MCF 10A (cell line): Measurements from ENCODE around the gene HNRNPL. TPM values are rescaled to one million over a fixed set of nuclear protein-coding genes. Genes with fewer than 3 reads are reported as not detected.
"Not testable (repeated sequence)": the region's sequence is repeated elsewhere in the genome, so short reads cannot be mapped to it uniquely, and the experiment has no call there.

Source experiments
- BruUV-seq: library from RNA; stranded (reverse); fragments of 400-500 nt; replicated peaks from 2 replicates; lab custom pipeline; 2021; lab: Mats Ljungman, UMichigan
- CTCF ChIA-PET: fragments of 300-600 bp; sonication (Branson Sonifier 250); formaldehyde crosslinking; extraction: SDS; loops from one replicate; lab custom pipeline; 2021; ENCODE audit warnings: antibody characterized with exemption, inconsistent platforms; lab: Yijun Ruan, JAX
- POLR2A ChIA-PET: fragments of 300-600, 350-650 bp; sonication (Branson Sonifier 250); formaldehyde crosslinking; extraction: SDS; loops from one replicate; lab custom pipeline; 2020; ENCODE audit warnings: antibody characterized with exemption, inconsistent platforms; lab: Yijun Ruan, JAX
- DNase-seq: peaks from one replicate; pipeline ENCODE4 v3.0.0-alpha.2; 2018; ENCODE audit not compliant: unreplicated experiment
- H3K27ac Mint-ChIP-seq: one replicate; pipeline ENCODE4 v1.8.0; 2022; ENCODE audit warnings: mild to moderate bottlenecking, low read depth, mixed read lengths; ENCODE audit not compliant: unreplicated experiment
- H3K27me3 Mint-ChIP-seq: one replicate; pipeline ENCODE4 v1.8.0; 2022; ENCODE audit warnings: mixed read lengths; ENCODE audit not compliant: insufficient read depth, unreplicated experiment
- H3K36me3 Mint-ChIP-seq: one replicate; pipeline ENCODE4 v1.8.0; 2022; ENCODE audit warnings: mild to moderate bottlenecking, moderate library complexity, mixed read lengths; ENCODE audit not compliant: insufficient read depth, unreplicated experiment
- H3K4me1 Mint-ChIP-seq: one replicate; pipeline ENCODE4 v1.8.0; 2022; ENCODE audit warnings: mixed read lengths; ENCODE audit not compliant: insufficient read depth, unreplicated experiment
- H3K4me3 Mint-ChIP-seq: one replicate; pipeline ENCODE4 v1.8.0; 2022; ENCODE audit warnings: mild to moderate bottlenecking, moderate library complexity, mixed read lengths; ENCODE audit not compliant: unreplicated experiment
- H3K9me3 Mint-ChIP-seq: one replicate; pipeline ENCODE4 v1.8.0; 2022; ENCODE audit warnings: mixed read lengths; ENCODE audit not compliant: unreplicated experiment
- CTCF ChIP-seq: fragments of 200-600 bp; IDR thresholded peaks from one replicate; pipeline ENCODE4 v1.8.0; 2022; ENCODE audit warnings: antibody characterized with exemption, mild to moderate bottlenecking; ENCODE audit not compliant: unreplicated experiment
- intact Hi-C: fragments of 100-400 bp; cut with micrococcal nuclease; formaldehyde crosslinking; loops from 2 replicates; pipeline ENCODE4 v1.14.1; 2022
- total RNA-seq: library from RNA; stranded (reverse); gene quantifications from 2 replicates; pipeline ENCODE4 v1.2.3, GENCODE V29; 2022

HNRNPL gene
- total RNA-seq, 1 experiment from 2014 or later = 421 TPM

GRCh38 chr19:38803543-38803942, 46.2 kb downstream of the HNRNPL start:
- no peaks in the 10 kb centered on the region for H3K36me3 Mint-ChIP-seq
- no peak for TF ChIP-seq CTCF
- no peaks in the 10 kb centered on the region for H3K9me3 Mint-ChIP-seq
- H3K4me3 Mint-ChIP-seq = no peak overlapping the region
- BruUV-seq = no TSS peak
- CTCF ChIA-PET = no interaction called here
- POLR2A ChIA-PET = no interaction called here
- peaks cover 11% of the 10 kb centered on the region for H3K4me1 Mint-ChIP-seq
- no peaks in the 10 kb centered on the region for H3K27me3 Mint-ChIP-seq
- intact Hi-C loops = no loop called here
- H3K27ac Mint-ChIP-seq = no peak overlapping the region
- DNase-seq = no peak

- POLR2A ChIA-PET = interaction anchor here (0.6 kb wide), 1 partner anchor 68 kb away, joined by 3 read pairs; no protein-coding TSS in a partner anchor
- H3K9me3 Mint-ChIP-seq = no peaks in the 10 kb centered on the region
- intact Hi-C loops = no loop called here
- H3K27me3 Mint-ChIP-seq = no peaks in the 10 kb centered on the region
- no peaks in the 10 kb centered on the region for H3K36me3 Mint-ChIP-seq
- H3K4me1 Mint-ChIP-seq = peaks cover 11% of the 10 kb centered on the region
- CTCF ChIA-PET = interaction anchor here (0.6 kb wide), 1 partner anchor 399 kb away, joined by 5 read pairs; the partner anchor contains the start of gene FAM98C
- H3K4me3 Mint-ChIP-seq = no peak overlapping the region
- no TSS peak for BruUV-seq
- no peak for DNase-seq
- no peak for TF ChIP-seq CTCF
- H3K27ac Mint-ChIP-seq = no peak overlapping the region
Observed at GRCh38 chr19:38801359-38802095, 48.3 kb downstream of the HNRNPL start.

DNA sequence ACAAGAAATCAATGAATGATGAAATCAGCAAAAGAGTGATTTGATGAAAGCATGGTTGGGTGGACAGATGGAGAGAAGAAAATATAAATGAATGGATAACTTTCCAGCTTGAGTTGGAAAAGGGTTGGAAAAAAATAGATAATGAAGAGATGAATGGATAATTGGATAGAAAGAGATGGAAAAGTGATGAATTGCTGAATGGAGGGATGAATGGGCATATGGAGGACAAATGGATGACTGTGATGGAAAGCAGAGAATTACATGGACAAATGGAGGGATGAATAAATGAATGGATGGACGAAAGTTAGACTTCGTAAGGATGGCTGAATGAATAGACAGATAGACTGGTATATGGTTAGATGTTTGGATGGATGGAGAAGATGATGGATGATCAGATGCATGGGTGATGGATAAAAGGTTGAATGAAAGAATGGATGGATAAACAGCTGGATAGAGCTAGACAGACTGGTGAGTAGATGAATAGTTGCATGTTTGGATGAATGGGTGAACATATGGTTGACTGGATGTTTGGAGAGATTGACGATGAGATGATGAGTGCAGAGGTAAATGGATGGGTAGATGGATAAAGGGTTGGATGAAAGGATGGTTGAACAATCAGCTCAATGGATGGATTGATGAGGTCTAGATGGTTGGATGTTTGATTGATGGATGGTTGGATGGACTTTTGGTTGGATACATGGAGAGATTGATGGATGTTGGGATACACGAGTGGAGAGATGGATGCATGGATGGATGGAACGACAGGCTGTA, 49.0 kb downstream of the HNRNPL start:
- TF ChIP-seq CTCF = no peak
- Mint-ChIP-seq H3K9me3 (no peaks in the 10 kb centered on the region), H3K4me3 (no peak overlapping the region), H3K27ac (no peak overlapping the region), H3K4me1 (peaks cover 11% of the 10 kb centered on the region), H3K36me3 (no peaks in the 10 kb centered on the region), H3K27me3 (no peaks in the 10 kb centered on the region)
- DNase-seq = no peak
- no TSS peak for BruUV-seq
- ChIA-PET CTCF (interaction anchor here (0.6 to 0.7 kb wide), 2 partner anchors 109 to 398 kb away, joined by 3 to 5 read pairs; partner anchors contain the start of gene FAM98C), POLR2A (interaction anchor here (0.6 to 1.8 kb wide), 3 partner anchors 38 to 523 kb away, joined by 3 to 4 read pairs (median 4); no protein-coding TSS in a partner anchor)
- intact Hi-C loops = no loop called here

GRCh38 chr19:38799104-38799503, 50.7 kb downstream of the HNRNPL start:
- DNase-seq = no peak
- BruUV-seq = no TSS peak
- POLR2A ChIA-PET = interaction anchor here (0.6 to 1.8 kb wide), 10 partner anchors 12 to 149 kb away, joined by 3 to 5 read pairs (median 4); partner anchors contain the start of genes MRPS12 and SARS2
- TF ChIP-seq CTCF = no peak
- intact Hi-C loops = loop anchor here (5.0 kb wide), 1 partner anchor 33 kb away; the partner anchor contains the start of gene ECH1
- Mint-ChIP-seq H3K27ac (no peak overlapping the region), H3K36me3 (no peaks in the 10 kb centered on the region), H3K4me3 (no peak overlapping the region), H3K4me1 (peaks cover 6% of the 10 kb centered on the region), H3K27me3 (no peaks in the 10 kb centered on the region), H3K9me3 (no peaks in the 10 kb centered on the region)
- CTCF ChIA-PET = interaction anchor here (0.5 kb wide), 1 partner anchor 79 kb away, joined by 3 read pairs; no protein-coding TSS in a partner anchor

GRCh38 chr19:38797781-38798180, 52.0 kb downstream of the HNRNPL start:
- peaks cover 13% of the 10 kb centered on the region for H3K4me1 Mint-ChIP-seq
- POLR2A ChIA-PET, H3K4me3 Mint-ChIP-seq, H3K27me3 Mint-ChIP-seq, H3K9me3 Mint-ChIP-seq, DNase-seq, H3K27ac Mint-ChIP-seq, BruUV-seq, H3K36me3 Mint-ChIP-seq, CTCF ChIA-PET: not testable (repeated sequence)
- intact Hi-C loops = loop anchor here (5.0 kb wide), 1 partner anchor 35 kb away; the partner anchor contains the start of gene ECH1
